HG02763 (cell line): ENCODE measurements around the gene SHC2.
"Not testable (repeated sequence)": the region's sequence is repeated elsewhere in the genome, so short reads cannot be mapped to it uniquely, and the experiment has no call there.

Source experiments
- ATAC-seq: cut with Tn5 transposase; IDR thresholded peaks from one replicate; pipeline ENCODE4 v1.9.1; 2021; ENCODE audit warnings: mild to moderate bottlenecking, moderate library complexity; ENCODE audit not compliant: unreplicated experiment

Gene SHC2

GRCh38 chr19:408441-408901, 52.4 kb downstream of the SHC2 start:
- ATAC-seq: no peak

GRCh38 chr19:407511-408440, 53.1 kb downstream of the SHC2 start:
- no peak for ATAC-seq

- ATAC-seq: no peak
These were observed 53.8 kb downstream of the SHC2 start for GRCh38 chr19:406971-407510.

GRCh38 chr19:406135-406781, 54.6 kb downstream of the SHC2 start:
- ATAC-seq: no peak

GRCh38 chr19:405121-405965, 55.5 kb downstream of the SHC2 start:
- ATAC-seq: no peak

GRCh38 chr19:403221-404027, 57.4 kb downstream of the SHC2 start:
- ATAC-seq: no peak

- no peak for ATAC-seq
These were observed 58.0 kb downstream of the SHC2 start for GRCh38 chr19:402786-403185.

GRCh38 chr19:401866-402511, 58.8 kb downstream of the SHC2 start:
- ATAC-seq: no peak

GRCh38 chr19:400976-401865, 59.6 kb downstream of the SHC2 start:
- no peak for ATAC-seq

GRCh38 chr19:399370-399769, 61.5 kb downstream of the SHC2 start:
- ATAC-seq: no peak

- ATAC-seq: no peak
These were observed 62.1 kb downstream of the SHC2 start for GRCh38 chr19:398719-399118.

GRCh38 chr19:397941-398706, 62.7 kb downstream of the SHC2 start:
- no peak for ATAC-seq

- ATAC-seq: no peak
These were observed 63.5 kb downstream of the SHC2 start for GRCh38 chr19:397321-397720.

- no peak for ATAC-seq
These were observed 65.4 kb downstream of the SHC2 start for GRCh38 chr19:395467-395866.

GRCh38 chr19:394857-395256, 66.0 kb downstream of the SHC2 start:
- ATAC-seq: not testable (repeated sequence)

GRCh38 chr19:393560-393959, 67.3 kb downstream of the SHC2 start:
- not testable (repeated sequence) for ATAC-seq

- ATAC-seq: no peak
These were observed 68.4 kb downstream of the SHC2 start for GRCh38 chr19:392375-392970.
